Fibroblast of mammary gland (primary cell): ENCODE data around the gene KCNA2.

ENCODE experiments used
- DNase-seq: peaks from one replicate; pipeline ENCODE4 v3.0.0-alpha.2; 2010; ENCODE audit warnings: low read depth
- H3K4me3 ChIP-seq: 2 replicates; pipeline ENCODE4 v1.5.1; 2011; ENCODE audit warnings: low read depth, mild to moderate bottlenecking, low read length, moderate library complexity; ENCODE audit not compliant: control insufficient read depth
- CTCF ChIP-seq: conservative IDR thresholded peaks from 2 replicates; pipeline ENCODE4 v1.5.1; 2011; ENCODE audit warnings: low read depth, low read length, inconsistent platforms; ENCODE audit not compliant: control insufficient read depth, insufficient read depth

Gene KCNA2

DNA sequence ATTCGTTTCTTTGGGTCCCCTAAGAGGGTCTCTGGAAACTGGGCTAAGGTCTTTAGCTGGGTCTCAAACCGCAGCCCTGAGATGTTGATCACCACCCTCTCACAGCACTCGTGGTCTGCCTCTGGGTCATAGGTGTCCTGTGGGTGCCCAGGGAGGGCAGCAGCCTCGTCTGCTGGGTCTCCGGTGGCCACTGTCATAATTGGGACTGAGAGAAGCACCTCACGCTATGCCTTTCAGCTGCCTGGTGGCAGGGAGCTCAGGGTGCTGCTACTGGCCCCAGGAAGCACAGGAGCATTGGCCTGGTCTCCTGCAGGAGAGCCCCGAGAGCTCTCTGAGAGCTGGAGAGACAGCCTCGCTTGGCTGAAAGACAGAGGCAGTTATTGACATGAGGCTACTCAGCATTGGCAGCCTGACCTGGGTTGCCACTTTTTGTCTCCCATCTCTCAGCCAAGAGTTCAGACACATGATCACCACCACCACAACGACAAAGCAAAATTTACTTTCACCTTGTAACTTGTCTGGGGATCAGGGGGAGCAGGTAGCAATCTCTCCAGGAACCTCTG, 1.5 kb downstream of the KCNA2 start:
- no peak overlapping the region for H3K4me3 ChIP-seq
- DNase-seq = no peak
- no peak for TF ChIP-seq CTCF

DNA sequence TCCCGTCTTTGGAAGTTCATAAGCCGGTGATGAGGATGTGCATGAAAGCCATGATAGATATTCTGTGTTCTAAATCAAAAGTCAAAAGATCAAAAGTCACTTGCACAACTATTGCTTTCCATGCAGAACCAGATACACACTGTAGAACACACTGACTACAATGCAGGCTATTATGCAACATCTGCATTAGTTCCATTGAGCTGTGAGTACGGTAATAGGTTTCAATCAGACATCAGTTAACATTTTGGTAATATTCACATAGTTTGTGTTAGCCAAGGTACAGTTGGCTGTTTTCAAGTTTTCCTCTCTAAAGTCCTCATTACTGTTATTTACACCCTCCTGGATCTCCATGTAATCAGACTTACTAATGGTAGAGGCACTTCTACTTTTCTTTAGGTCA, 3.1 kb downstream of the KCNA2 start:
- DNase-seq = no peak
- H3K4me3 ChIP-seq = no peak overlapping the region
- TF ChIP-seq CTCF = no peak

DNA sequence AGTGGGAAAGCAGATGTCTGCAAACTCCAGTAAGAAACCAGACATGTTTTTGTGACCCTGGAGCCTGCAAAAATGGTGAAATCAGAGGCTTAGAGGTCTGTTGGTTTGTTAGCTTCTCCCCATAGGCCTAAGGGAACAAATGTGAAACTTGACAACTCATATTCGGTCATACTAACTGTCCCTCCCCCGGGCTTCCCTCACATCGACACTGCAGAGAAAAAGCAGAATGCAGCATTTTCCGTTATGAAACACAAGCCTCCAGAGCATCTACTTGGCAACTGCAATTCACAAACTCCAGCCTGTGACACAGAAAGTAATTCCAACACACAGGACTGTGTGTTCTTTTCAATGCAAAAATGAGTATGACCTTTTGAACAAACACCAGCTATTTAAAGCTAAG, 3.7 kb downstream of the KCNA2 start:
- no peak overlapping the region for H3K4me3 ChIP-seq
- no peak for DNase-seq
- no peak for TF ChIP-seq CTCF

DNA sequence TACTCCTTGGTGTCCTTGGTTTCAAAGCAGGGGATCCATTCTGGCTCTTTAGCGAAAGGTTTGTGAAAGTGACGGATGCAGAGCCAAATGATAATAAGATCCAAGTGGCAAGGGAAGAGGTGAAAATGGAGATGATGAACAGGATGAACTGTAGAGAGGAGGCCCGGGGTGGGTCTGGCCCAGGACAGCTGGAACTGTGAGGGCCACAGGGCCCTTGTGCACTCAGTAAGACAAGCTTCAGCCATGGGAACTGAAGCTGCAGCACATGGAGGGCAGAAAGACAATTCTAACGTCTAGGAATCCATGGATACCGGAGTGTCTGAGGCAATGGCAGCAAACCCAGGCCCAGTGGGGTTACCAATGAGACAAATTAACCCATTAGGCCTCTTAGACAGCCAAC, 4.8 kb downstream of the KCNA2 start:
- no peak overlapping the region for H3K4me3 ChIP-seq
- no peak for TF ChIP-seq CTCF
- no peak for DNase-seq

GRCh38 chr1:110600716-110601115, 5.4 kb downstream of the KCNA2 start:
- TF ChIP-seq CTCF = no peak
- no peak overlapping the region for H3K4me3 ChIP-seq
- no peak for DNase-seq

DNA sequence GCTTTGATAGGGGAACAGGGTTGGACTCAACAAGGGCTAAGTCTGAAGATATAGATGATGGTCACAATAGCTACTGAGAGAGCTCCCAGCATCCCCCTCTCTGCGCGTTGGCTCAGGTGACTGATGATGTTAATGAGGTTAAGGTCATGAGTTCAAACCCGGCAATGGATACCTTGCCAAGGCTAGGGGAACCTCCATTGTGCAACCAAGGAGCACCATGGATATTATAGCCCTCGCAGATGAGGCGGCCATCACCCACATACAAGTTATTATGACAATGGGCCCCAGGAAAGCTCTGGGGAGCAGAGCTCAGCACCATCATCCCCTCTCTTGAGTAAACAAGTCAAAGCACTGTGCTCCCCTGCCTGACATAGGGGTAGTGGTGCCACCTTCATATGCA, 8.2 kb downstream of the KCNA2 start:
- DNase-seq = no peak
- H3K4me3 ChIP-seq = no peak overlapping the region
- no peak for TF ChIP-seq CTCF

DNA sequence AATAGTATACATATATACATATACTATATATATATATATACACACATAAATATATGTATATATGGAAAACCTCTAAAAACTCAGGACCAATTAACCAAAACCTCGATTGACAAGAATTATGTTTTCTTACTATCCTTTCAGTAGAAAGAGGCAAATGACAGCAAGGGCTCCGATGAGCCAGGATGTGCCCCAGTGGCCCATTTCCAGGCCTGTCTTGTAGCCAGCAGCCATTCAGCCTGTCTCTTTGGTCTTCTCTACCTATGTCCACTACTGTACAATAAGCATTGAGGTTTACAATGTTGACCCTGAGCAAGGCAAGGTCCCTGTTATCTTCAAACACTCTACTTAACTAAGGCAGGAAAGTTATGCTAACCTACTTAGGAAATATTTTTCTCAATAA, 9.8 kb downstream of the KCNA2 start:
- TF ChIP-seq CTCF = no peak
- DNase-seq = no peak
- no peak overlapping the region for H3K4me3 ChIP-seq
